ENCODE data around the gene EIF2B2.

GRCh38 chr14:75051556-75051899 lies 48.8 kb downstream of the EIF2B2 start:
- TF ChIP-seq EZH2 (IDR thresholded peaks at IDR 0.05; ENCODE audit: insufficient read depth, poor library complexity, severe bottlenecking) (no peak), EZH2phosphoT487 (IDR thresholded peaks at IDR 0.05; ENCODE audit: insufficient read depth, low read depth) (no peak)
